ENCODE results near the gene MARCHF6. TPM values are rescaled to one million over a fixed set of nuclear protein-coding genes. Genes with fewer than 3 reads are reported as not detected.
"Not testable (repeated sequence)": the region's sequence is repeated elsewhere in the genome, so short reads cannot be mapped to it uniquely, and the experiment has no call there.

MARCHF6 gene
- total RNA-seq, 1 donor from 2014 or later = 151 TPM

- no peak for DNase-seq (ENCODE audit: low spot score)
Observed at GRCh38 chr5:10351199-10351905, 2.1 kb upstream of the MARCHF6 start.

GRCh38 chr5:10351919-10352318 lies 1.6 kb upstream of the MARCHF6 start:
- no peak for DNase-seq (ENCODE audit: low spot score)

- DNase-seq (ENCODE audit: low spot score) = no peak
Observed at GRCh38 chr5:10352430-10353240, 860 bp upstream of the MARCHF6 start.

GRCh38 chr5:10354048-10354872 lies 765 bp downstream of the MARCHF6 start:
- no peak for DNase-seq (ENCODE audit: low spot score)

- no peak for DNase-seq (ENCODE audit: low spot score)
Observed at GRCh38 chr5:10355071-10355889, 1.8 kb downstream of the MARCHF6 start.

GRCh38 chr5:10358999-10359398 lies 5.5 kb downstream of the MARCHF6 start:
- no peak for DNase-seq (ENCODE audit: low spot score)

GRCh38 chr5:10360686-10361085 lies 7.2 kb downstream of the MARCHF6 start:
- DNase-seq (ENCODE audit: low spot score) = no peak

- no peak for DNase-seq (ENCODE audit: low spot score)
Observed at GRCh38 chr5:10363519-10364185, 10.2 kb downstream of the MARCHF6 start.

- no peak for DNase-seq (ENCODE audit: low spot score)
Observed at GRCh38 chr5:10364186-10364689, 10.7 kb downstream of the MARCHF6 start.

GRCh38 chr5:10365782-10366181 lies 12.3 kb downstream of the MARCHF6 start:
- no peak for DNase-seq (ENCODE audit: low spot score)

- DNase-seq (ENCODE audit: low spot score) = no peak
Observed at GRCh38 chr5:10366310-10367272, 13.1 kb downstream of the MARCHF6 start.

GRCh38 chr5:10367579-10367978 lies 14.1 kb downstream of the MARCHF6 start:
- no peak for DNase-seq (ENCODE audit: low spot score)

- no peak for DNase-seq (ENCODE audit: low spot score)
Observed at GRCh38 chr5:10370931-10371330, 17.4 kb downstream of the MARCHF6 start.

- not testable (repeated sequence) for DNase-seq (ENCODE audit: low spot score)
Observed at GRCh38 chr5:10371369-10371768, 17.9 kb downstream of the MARCHF6 start.

GRCh38 chr5:10372726-10373709 lies 19.5 kb downstream of the MARCHF6 start:
- DNase-seq (ENCODE audit: low spot score) = no peak

- no peak for DNase-seq (ENCODE audit: low spot score)
Observed at GRCh38 chr5:10374046-10375022, 20.8 kb downstream of the MARCHF6 start.

GRCh38 chr5:10375146-10375545 lies 21.7 kb downstream of the MARCHF6 start:
- not testable (repeated sequence) for DNase-seq (ENCODE audit: low spot score)
